ENCODE results near the gene B3GLCT. TPM values are rescaled to one million over a fixed set of nuclear protein-coding genes. Genes with fewer than 3 reads are reported as not detected.

The B3GLCT gene
- total RNA-seq (1 to 10 TPM; 3.7 to 5.6 (median 4.7) TPM), total RNA-seq (12.6 to 39.9 (median 19.1) reads per million in 29 experiments)
- total RNA-seq (2013): 8.4 TPM

- Histone ChIP-seq H3K27me3 (replicated peaks in 1 of 2; ENCODE audit: control insufficient read depth in 2 of 2, extremely low read depth in 1 of 2, insufficient read depth in 2 of 2, low read length in 1 of 2) (no peaks in the 10 kb centered on the region), H3K4me3 (ENCODE audit: control insufficient read depth in 1 of 2, extremely low read depth in 1 of 2, low read length in 1 of 2) (peak within 1 kb of the TSS; percentile 63 to 65), H3K27ac (ENCODE audit: low read length) (peak within 1 kb of the TSS; percentile 86), H3K4me1 (ENCODE audit: control insufficient read depth in 1 of 2, extremely low read depth in 1 of 2, insufficient read depth in 2 of 2, low read length in 2 of 2) (peaks cover 0 to 15% of the 10 kb centered on the region in 2 experiments), H3K36me3 (ENCODE audit: control insufficient read depth in 2 of 2, extremely low read depth in 1 of 2, insufficient read depth in 1 of 2, low read length in 1 of 2) (no peaks in the 10 kb centered on the region), H3K9me3 (no peaks in the 10 kb centered on the region)
- Mint-ChIP-seq H3K36me3 (no peaks in the 10 kb centered on the region), H3K27me3 (peaks cover 0 to 3% of the 10 kb centered on the region in 2 donors), H3K4me1 (peaks cover 21 to 31% (median 23%) of the 10 kb centered on the region in 3 donors), H3K27ac (peak within 1 kb of the TSS; percentile 85 to 88), H3K9me3 (no peaks in the 10 kb centered on the region), H3K4me3 (peak within 1 kb of the TSS; percentile 80 to 87 (median 82))
- DNase-seq (peak; percentile 54 to 91 (median 69)), ATAC-seq (replicated peaks in 1 of 4) (peak; percentile 80 to 85 (median 82))
- WGBS (ENCODE audit: insufficient coverage): under 1% methylated on average over 122 of the region's 126 CpGs
- ChIA-PET CTCF (interaction anchor here in 1 of 2 donors (1.0 to 1.1 kb wide), 2 partner anchors 9 to 68 kb away, joined by 3 to 5 read pairs; no protein-coding TSS in a partner anchor), POLR2A (interaction anchor here in 1 of 2 donors (0.7 kb wide), 1 partner anchor 38 kb away, joined by 6 read pairs; the partner anchor contains the start of gene HSPH1)
These were observed at the start of gene B3GLCT for GRCh38 chr13:31199849-31200636. Gene B3GLCT, plus strand, starts transcription at chr13:31199975. Its CDS starts 110 bp downstream, at chr13:31200085.

DNA sequence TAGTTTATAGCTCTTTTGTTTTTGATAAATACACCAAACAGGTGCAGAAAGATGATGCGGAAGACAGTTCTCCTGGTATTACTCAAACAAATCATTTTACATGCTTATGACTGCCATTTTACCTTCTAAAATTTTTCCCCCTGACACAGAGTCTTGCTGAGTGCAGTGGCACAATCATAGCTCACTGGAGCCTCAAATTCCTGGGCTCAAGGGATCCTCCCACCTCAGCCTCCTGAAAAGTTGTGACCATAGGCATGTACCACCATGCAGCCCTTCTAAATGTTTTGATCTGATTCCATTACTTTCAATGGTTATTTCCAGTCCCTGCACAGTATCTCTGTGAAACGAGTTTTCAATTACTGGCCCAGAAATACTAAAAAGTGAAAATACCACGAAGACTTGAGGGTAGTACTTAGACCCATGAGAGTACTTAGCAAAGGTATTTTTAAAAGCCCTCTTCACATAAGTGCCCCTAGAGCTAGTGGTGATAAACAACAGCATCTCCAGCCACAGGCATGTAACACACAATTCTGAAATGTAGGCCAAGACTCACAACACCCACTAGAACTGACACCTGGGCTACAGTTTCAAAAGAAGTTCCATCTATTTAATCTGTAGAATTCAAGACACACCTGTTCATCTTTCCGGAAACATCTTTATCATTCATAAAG, 49.3 kb upstream of the B3GLCT start:
- CTCF ChIA-PET: interaction anchor here in 1 of 2 donors (0.5 to 1.1 kb wide), 2 partner anchors 28 to 198 kb away, joined by 3 to 4 read pairs; no protein-coding TSS in a partner anchor
- H3K9me3 Mint-ChIP-seq: no peaks in the 10 kb centered on the region
- peaks cover 76% of the 10 kb centered on the region for H3K36me3 Mint-ChIP-seq
- H3K27me3 Mint-ChIP-seq: no peaks in the 10 kb centered on the region
- H3K4me1 Mint-ChIP-seq: peaks cover 14 to 34% (median 18%) of the 10 kb centered on the region in 3 donors
- POLR2A ChIA-PET: interaction anchor here (0.5 to 2.1 kb wide), 8 partner anchors 8 to 757 kb away, joined by 3 to 15 read pairs (median 4); no protein-coding TSS in a partner anchor
- H3K27ac ChIP-seq (ENCODE audit: low read length): no peak overlapping the region
- WGBS (ENCODE audit: insufficient coverage): no CpG with 5 or more reads among the region's 4 CpGs
- H3K4me3 Mint-ChIP-seq: peak overlapping the region in 1 of 3 donors; percentile 7
- no peaks in the 10 kb centered on the region for H3K9me3 ChIP-seq
- no peak overlapping the region for H3K27ac Mint-ChIP-seq
- no peaks in the 10 kb centered on the region for H3K4me1 ChIP-seq (ENCODE audit: control insufficient read depth in 1 of 2, extremely low read depth in 1 of 2, insufficient read depth in 2 of 2, low read length in 2 of 2)
- no peak for ATAC-seq (replicated peaks in 1 of 4)
- no peak overlapping the region for H3K4me3 ChIP-seq (ENCODE audit: control insufficient read depth in 1 of 2, extremely low read depth in 1 of 2, low read length in 1 of 2)
- DNase-seq: no peak
- no peaks in the 10 kb centered on the region for H3K27me3 ChIP-seq (replicated peaks in 1 of 2; ENCODE audit: control insufficient read depth in 2 of 2, extremely low read depth in 1 of 2, insufficient read depth in 2 of 2, low read length in 1 of 2)
- H3K36me3 ChIP-seq (ENCODE audit: control insufficient read depth in 2 of 2, extremely low read depth in 1 of 2, insufficient read depth in 1 of 2, low read length in 1 of 2): peaks cover 5 to 79% of the 10 kb centered on the region in 2 donors

DNA sequence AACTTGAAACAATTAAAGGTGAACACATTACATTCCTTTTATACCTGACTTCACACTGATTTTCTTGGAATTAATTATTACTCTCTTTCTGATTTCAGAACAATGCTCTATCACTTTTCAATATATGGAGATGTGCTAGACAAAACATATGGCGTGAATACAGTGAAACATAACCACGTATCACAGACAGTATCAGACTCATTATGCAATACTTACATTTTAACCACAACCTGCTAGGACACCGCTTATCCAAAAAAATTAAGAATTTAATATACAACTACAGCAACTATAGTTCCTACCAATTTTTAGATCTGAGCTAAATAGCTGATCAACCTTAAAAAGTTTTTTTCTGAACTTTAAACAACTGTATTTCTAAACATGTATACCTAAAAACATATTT, 47.9 kb upstream of the B3GLCT start:
- peaks cover 71% of the 10 kb centered on the region for H3K36me3 Mint-ChIP-seq
- POLR2A ChIA-PET: interaction anchor here (0.5 to 2.2 kb wide), 6 partner anchors 8 to 1436 kb away, joined by 3 to 15 read pairs (median 5); no protein-coding TSS in a partner anchor

GRCh38 chr13:31154939-31155338, 44.8 kb upstream of the B3GLCT start:
- H3K27ac Mint-ChIP-seq: no peak overlapping the region
- H3K9me3 Mint-ChIP-seq: no peaks in the 10 kb centered on the region
- ChIA-PET POLR2A (interaction anchor here (0.7 to 1.2 kb wide), 3 partner anchors 10 to 733 kb away, joined by 3 to 4 read pairs (median 3); no protein-coding TSS in a partner anchor), CTCF (interaction anchor here in 1 of 2 donors (0.7 to 1.0 kb wide), 2 partner anchors 12 to 43 kb away, joined by 3 to 4 read pairs; no protein-coding TSS in a partner anchor)
- no peak for ATAC-seq (replicated peaks in 1 of 4)
- no peaks in the 10 kb centered on the region for H3K27me3 ChIP-seq (replicated peaks in 1 of 2; ENCODE audit: control insufficient read depth in 2 of 2, extremely low read depth in 1 of 2, insufficient read depth in 2 of 2, low read length in 1 of 2)
- H3K4me1 Mint-ChIP-seq: peaks cover 32 to 44% (median 36%) of the 10 kb centered on the region in 3 donors
- H3K4me1 ChIP-seq (ENCODE audit: control insufficient read depth in 1 of 2, extremely low read depth in 1 of 2, insufficient read depth in 2 of 2, low read length in 2 of 2): peaks cover 0 to 12% of the 10 kb centered on the region in 2 experiments
- peaks cover 5 to 56% of the 10 kb centered on the region in 2 donors for H3K36me3 ChIP-seq (ENCODE audit: control insufficient read depth in 2 of 2, extremely low read depth in 1 of 2, insufficient read depth in 1 of 2, low read length in 1 of 2)
- DNase-seq: no peak
- no peaks in the 10 kb centered on the region for H3K27me3 Mint-ChIP-seq
- H3K9me3 ChIP-seq: no peaks in the 10 kb centered on the region
- no peak overlapping the region for H3K27ac ChIP-seq (ENCODE audit: low read length)
- H3K4me3 Mint-ChIP-seq: no peak overlapping the region
- no peak overlapping the region for H3K4me3 ChIP-seq (ENCODE audit: control insufficient read depth in 1 of 2, extremely low read depth in 1 of 2, low read length in 1 of 2)
- peaks cover 61% of the 10 kb centered on the region for H3K36me3 Mint-ChIP-seq
- no CpG with 5 or more reads among the region's 2 CpGs for WGBS (ENCODE audit: insufficient coverage)

More for the DNA sequence above, 47.9 kb upstream of the B3GLCT start:
- ATAC-seq (replicated peaks in 1 of 4): no peak
- no peak overlapping the region for H3K27ac ChIP-seq (ENCODE audit: low read length)
- no CpG with 5 or more reads among the region's 3 CpGs for WGBS (ENCODE audit: insufficient coverage)
- H3K4me1 Mint-ChIP-seq: peaks cover 12 to 34% (median 19%) of the 10 kb centered on the region in 3 donors
- CTCF ChIA-PET: interaction anchor here in 1 of 2 donors (0.6 kb wide), 1 partner anchor 11 kb away, joined by 3 read pairs; no protein-coding TSS in a partner anchor
- no peaks in the 10 kb centered on the region for H3K27me3 ChIP-seq (replicated peaks in 1 of 2; ENCODE audit: control insufficient read depth in 2 of 2, extremely low read depth in 1 of 2, insufficient read depth in 2 of 2, low read length in 1 of 2)
- H3K27me3 Mint-ChIP-seq: no peaks in the 10 kb centered on the region
- no peak overlapping the region for H3K4me3 Mint-ChIP-seq
- H3K9me3 ChIP-seq: no peaks in the 10 kb centered on the region
- H3K27ac Mint-ChIP-seq: no peak overlapping the region
- peaks cover 5 to 78% of the 10 kb centered on the region in 2 donors for H3K36me3 ChIP-seq (ENCODE audit: control insufficient read depth in 2 of 2, extremely low read depth in 1 of 2, insufficient read depth in 1 of 2, low read length in 1 of 2)
- no peak for DNase-seq
- no peak overlapping the region for H3K4me3 ChIP-seq (ENCODE audit: control insufficient read depth in 1 of 2, extremely low read depth in 1 of 2, low read length in 1 of 2)
- no peaks in the 10 kb centered on the region for H3K4me1 ChIP-seq (ENCODE audit: control insufficient read depth in 1 of 2, extremely low read depth in 1 of 2, insufficient read depth in 2 of 2, low read length in 2 of 2)
- no peaks in the 10 kb centered on the region for H3K9me3 Mint-ChIP-seq

DNA sequence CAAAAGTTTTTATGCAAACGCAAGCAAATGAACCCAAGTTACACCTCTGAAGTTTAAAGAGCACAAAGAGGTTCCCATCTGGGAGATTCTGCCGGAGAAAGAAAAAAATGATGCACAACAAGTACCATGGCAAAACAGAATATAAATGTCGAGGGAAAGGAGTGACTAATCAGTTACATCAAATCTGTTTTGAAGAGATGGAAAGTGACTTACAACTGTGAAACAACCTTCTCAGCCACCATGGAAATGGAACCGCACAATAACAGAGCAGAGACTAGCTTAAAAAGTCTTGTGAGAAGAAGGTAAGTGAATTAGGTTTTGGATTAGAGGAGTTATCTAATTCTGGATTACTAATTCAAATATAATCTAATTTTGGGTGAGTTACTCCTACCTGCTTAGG, 40.5 kb upstream of the B3GLCT start:
- ChIA-PET POLR2A (interaction anchor here in 1 of 2 donors (0.7 to 1.6 kb wide), 3 partner anchors 8 to 134 kb away, joined by 3 to 15 read pairs (median 3); no protein-coding TSS in a partner anchor), CTCF (interaction anchor here in 1 of 2 donors (0.6 kb wide), 1 partner anchor 19 kb away, joined by 4 read pairs; no protein-coding TSS in a partner anchor)
- 50% methylated on average over 1 of the region's 4 CpGs for WGBS (ENCODE audit: insufficient coverage)

More for the DNA sequence above, 40.5 kb upstream of the B3GLCT start:
- H3K4me1 ChIP-seq (ENCODE audit: control insufficient read depth in 1 of 2, extremely low read depth in 1 of 2, insufficient read depth in 2 of 2, low read length in 2 of 2): peaks cover 11 to 31% of the 10 kb centered on the region in 2 experiments
- no peaks in the 10 kb centered on the region for H3K27me3 ChIP-seq (replicated peaks in 1 of 2; ENCODE audit: control insufficient read depth in 2 of 2, extremely low read depth in 1 of 2, insufficient read depth in 2 of 2, low read length in 1 of 2)
- H3K9me3 ChIP-seq: no peaks in the 10 kb centered on the region
- Mint-ChIP-seq H3K4me3 (peak overlapping the region; percentile 95 to 97 (median 97)), H3K36me3 (peaks cover 29% of the 10 kb centered on the region), H3K4me1 (peaks cover 45 to 52% (median 47%) of the 10 kb centered on the region in 3 donors), H3K27ac (no peak overlapping the region), H3K27me3 (no peaks in the 10 kb centered on the region), H3K9me3 (no peaks in the 10 kb centered on the region)
- no peak overlapping the region for H3K4me3 ChIP-seq (ENCODE audit: control insufficient read depth in 1 of 2, extremely low read depth in 1 of 2, low read length in 1 of 2)
- no peak overlapping the region for H3K27ac ChIP-seq (ENCODE audit: low read length)
- H3K36me3 ChIP-seq (ENCODE audit: control insufficient read depth in 2 of 2, extremely low read depth in 1 of 2, insufficient read depth in 1 of 2, low read length in 1 of 2): peaks cover 0 to 22% of the 10 kb centered on the region in 2 donors
- no peak for ATAC-seq (replicated peaks in 1 of 4)
- no peak for DNase-seq
